GM10248 (cell line): ENCODE measurements around the gene TRAPPC12.

Experiments used
- CTCF ChIA-PET: fragments of 300-600 bp; sonication (Branson Sonifier 250); formaldehyde crosslinking; extraction: SDS; loops from one replicate; lab custom pipeline; 2021; ENCODE audit warnings: antibody characterized with exemption; lab: Yijun Ruan, JAX
- POLR2A ChIA-PET: fragments of 350-650 bp; sonication (Branson Sonifier 250); formaldehyde crosslinking; extraction: SDS; loops from one replicate; lab custom pipeline; 2020; ENCODE audit warnings: antibody characterized with exemption; lab: Yijun Ruan, JAX
- DNase-seq: peaks from one replicate; pipeline ENCODE4 v3.0.0; 2012; ENCODE audit errors: extremely low spot score
- CTCF ChIP-seq: IDR thresholded peaks from 2 replicates; pipeline ENCODE4 v1.5.1; 2012; ENCODE audit warnings: mild to moderate bottlenecking, low read depth; ENCODE audit errors: extremely low read depth, missing control alignments, control extremely low read depth

TRAPPC12 gene

DNA sequence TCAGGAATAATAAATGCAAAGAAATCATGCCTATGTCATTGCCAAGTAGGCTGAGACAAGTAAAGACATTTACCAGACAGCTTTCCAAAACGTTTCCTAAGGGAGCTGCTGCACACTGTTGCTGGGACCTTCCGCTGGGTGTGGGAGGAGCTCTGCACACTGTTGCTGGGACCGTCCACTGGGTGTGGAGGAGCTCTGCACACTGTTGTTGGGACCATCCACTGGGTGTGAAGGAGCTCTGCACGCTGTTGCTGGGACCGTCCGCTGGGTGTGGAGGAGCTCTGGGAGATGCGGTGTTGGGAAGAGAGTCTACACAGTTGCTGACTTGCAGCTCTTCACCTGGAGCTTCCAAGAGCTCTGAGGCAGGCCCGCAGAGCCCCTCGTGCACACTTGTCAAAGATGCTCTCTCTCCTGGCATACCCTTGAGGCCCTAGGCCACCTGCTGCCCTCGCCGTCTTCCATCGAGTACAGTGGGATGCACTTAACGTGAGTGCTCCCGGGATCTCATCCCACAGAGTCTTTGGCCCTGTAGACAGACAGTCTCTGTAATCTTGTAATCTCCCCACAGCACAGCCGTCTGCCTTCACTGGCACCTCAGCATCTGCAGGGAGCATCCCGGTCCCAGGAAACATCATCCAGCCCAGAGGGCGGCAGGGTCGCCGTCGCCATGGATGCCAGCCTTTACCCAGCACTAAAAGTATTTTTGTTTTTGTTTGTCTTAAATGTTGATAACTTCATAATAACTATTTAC is 51.4 kb downstream of the TRAPPC12 start:
- ChIA-PET CTCF (interaction anchor here (1.0 to 10.9 kb wide), 5 partner anchors 8 to 32 kb away, joined by 3 to 103 read pairs (median 4); no protein-coding TSS in a partner anchor), POLR2A (no interaction called here)
- DNase-seq, result no peak
- TF ChIP-seq CTCF, result no peak

DNA sequence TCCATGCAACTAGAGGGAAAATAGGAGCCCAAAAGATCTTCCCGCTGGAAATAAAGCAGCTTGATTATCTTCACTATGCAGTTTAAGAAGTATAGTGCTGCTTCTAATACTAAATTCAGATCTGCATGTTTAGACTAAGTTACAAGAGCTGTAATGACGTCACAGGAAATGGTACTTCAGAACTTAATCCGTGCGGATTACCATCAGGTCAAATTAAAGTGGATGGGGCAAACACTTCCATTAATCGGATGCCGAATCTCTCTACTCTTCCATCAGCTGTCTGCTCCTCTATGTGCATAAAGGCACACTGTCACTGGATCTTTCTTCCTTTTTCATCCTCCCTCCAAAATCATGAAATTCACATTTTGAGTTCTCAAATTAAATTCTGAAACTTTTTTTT is 52.6 kb downstream of the TRAPPC12 start:
- ChIA-PET POLR2A (no interaction called here), CTCF (interaction anchor here (3.6 to 10.9 kb wide), 2 partner anchors 9 to 31 kb away, joined by 24 to 103 read pairs; no protein-coding TSS in a partner anchor)
- DNase-seq, result no peak
- TF ChIP-seq CTCF, result no peak

DNA sequence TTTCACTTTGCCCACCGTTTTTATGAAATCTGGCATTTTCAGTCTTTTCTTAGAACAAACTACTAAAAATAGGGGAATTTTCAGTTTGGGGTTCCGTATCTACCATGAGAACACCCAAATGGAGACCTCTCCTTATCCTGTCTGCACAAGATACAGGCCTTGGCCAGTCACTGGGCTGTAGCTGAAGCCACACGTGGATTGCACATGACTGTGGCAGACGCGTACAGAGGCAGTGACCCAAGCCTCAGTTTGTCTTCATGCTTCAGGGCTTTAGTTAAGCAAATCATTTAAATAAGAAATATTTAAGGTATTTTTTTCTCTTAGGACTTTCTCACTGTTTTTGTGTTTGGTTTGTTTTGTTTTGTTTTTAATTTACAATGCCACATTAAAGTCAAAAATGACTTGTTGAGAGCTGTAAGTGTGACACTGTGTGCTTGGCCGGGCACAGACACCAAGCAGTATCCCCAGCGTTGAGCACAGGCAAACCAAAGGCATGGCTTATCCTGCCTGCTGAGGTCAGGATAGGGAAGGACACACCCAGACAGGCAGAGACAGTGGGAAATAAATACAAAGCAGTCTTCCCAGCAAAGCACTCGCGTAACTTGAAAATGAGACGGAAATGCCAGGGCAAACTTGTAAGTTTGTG is 53.3 kb downstream of the TRAPPC12 start:
- TF ChIP-seq CTCF, result no peak
- ChIA-PET CTCF (interaction anchor here (1.2 to 10.9 kb wide), 3 partner anchors 10 to 30 kb away, joined by 3 to 103 read pairs (median 24); no protein-coding TSS in a partner anchor), POLR2A (no interaction called here)
- DNase-seq, result no peak

GRCh38 chr2:3433339-3433699 is 53.8 kb downstream of the TRAPPC12 start:
- ChIA-PET CTCF (interaction anchor here (0.7 to 3.6 kb wide), 3 partner anchors 10 to 16 kb away, joined by 3 to 24 read pairs (median 3); no protein-coding TSS in a partner anchor), POLR2A (no interaction called here)
- TF ChIP-seq CTCF, result no peak
- DNase-seq, result no peak

- ChIA-PET POLR2A (no interaction called here), CTCF (interaction anchor here (0.7 to 3.6 kb wide), 4 partner anchors 9 to 28 kb away, joined by 3 to 24 read pairs (median 3); no protein-coding TSS in a partner anchor)
- TF ChIP-seq CTCF, result no peak
- no peak for DNase-seq
Measured at GRCh38 chr2:3433776-3434400, 54.4 kb downstream of the TRAPPC12 start.

DNA sequence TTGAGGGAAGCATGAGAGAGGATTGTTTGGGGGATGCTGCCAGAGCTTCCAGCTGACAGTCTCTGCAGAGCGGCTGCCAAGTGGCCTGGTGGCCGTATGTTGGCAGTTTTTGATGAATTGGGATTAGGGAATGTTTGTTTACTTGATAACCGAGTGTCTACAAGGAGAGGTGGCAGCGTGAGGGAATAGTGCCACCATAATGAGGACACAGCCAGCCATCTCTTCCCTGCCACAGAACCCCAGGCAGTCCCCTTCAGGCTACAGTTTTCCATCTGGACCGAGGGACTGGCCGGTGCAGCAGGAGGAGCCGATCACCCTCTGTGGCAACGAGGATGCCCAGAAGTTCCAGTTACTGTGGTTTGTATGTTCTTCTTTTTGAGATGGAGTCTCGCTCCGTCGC is 55.2 kb downstream of the TRAPPC12 start:
- ChIA-PET POLR2A (no interaction called here), CTCF (interaction anchor here (0.7 to 3.6 kb wide), 3 partner anchors 10 to 28 kb away, joined by 3 to 24 read pairs (median 3); no protein-coding TSS in a partner anchor)
- DNase-seq, result no peak
- no peak for TF ChIP-seq CTCF
